Endothelial cell of umbilical vein (primary cell): ENCODE measurements around the gene TSPAN18. TPM values are rescaled to one million over a fixed set of nuclear protein-coding genes. Genes with fewer than 3 reads are reported as not detected.

Experiments used
- BruUV-seq: library from RNA; stranded (reverse); fragments of 400-500 nt; replicated peaks from 2 replicates; lab custom pipeline; 2021; lab: Mats Ljungman, UMichigan
- CTCF ChIA-PET: fragments of 300-600, 350-600 bp; sonication (Branson Sonifier 250); formaldehyde crosslinking; loops from one replicate; lab custom pipeline; 2021; ENCODE audit warnings: antibody characterized with exemption, inconsistent platforms; lab: Charles Lee
- POLR2A ChIA-PET: fragments of 300-600, 350-600 bp; sonication (Branson Sonifier 250); formaldehyde crosslinking; loops from one replicate; lab custom pipeline; 2021; ENCODE audit warnings: antibody characterized with exemption, inconsistent platforms; lab: Charles Lee
- DNase-seq: peaks from one replicate; pipeline ENCODE4 v3.0.0-alpha.2; 2011; ENCODE audit warnings: low read depth, low spot score
- FAIRE-seq: peaks from 2 replicates; lab custom pipeline; 2011; peaks lifted over from hg19 to GRCh38; lab: Jason Lieb, UNC
- H2AFZ ChIP-seq: 2 replicates; pipeline ENCODE4 v1.6.0; 2012; ENCODE audit warnings: low read depth, low read length, control low read depth, inconsistent platforms
- H3K27ac ChIP-seq: 2 replicates; pipeline ENCODE4 v1.5.1; 2011; ENCODE audit warnings: low read depth, mild to moderate bottlenecking, control low read depth, low read length, moderate library complexity; ENCODE audit not compliant: insufficient read depth
- H3K27me3 ChIP-seq, 2 experiments: 2 replicates each; pipeline versions ENCODE4 v1.6.0 to v1.6.1; 2011; ENCODE audit warnings: low read length in 2 of 2, mixed read lengths in 1 of 2; ENCODE audit not compliant: control insufficient read depth in 2 of 2, insufficient read depth in 2 of 2
- H3K36me3 ChIP-seq, 2 experiments: 2 replicates in 1 of 2; 3 replicates in 1 of 2; pipeline ENCODE4 v1.5.1; 2011; ENCODE audit warnings: low read length in 2 of 2, mild to moderate bottlenecking in 1 of 2, moderate library complexity in 1 of 2; ENCODE audit not compliant: control insufficient read depth in 2 of 2, insufficient read depth in 2 of 2; ENCODE audit errors: extremely low read depth in 1 of 2
- H3K4me1 ChIP-seq: 3 replicates; pipeline ENCODE4 v1.5.1; 2011; ENCODE audit warnings: mild to moderate bottlenecking, low read length; ENCODE audit not compliant: control insufficient read depth, insufficient read depth; ENCODE audit errors: extremely low read depth
- H3K4me2 ChIP-seq: 2 replicates; pipeline ENCODE4 v1.6.1; 2011; ENCODE audit warnings: low read length, control low read depth, mixed read lengths; ENCODE audit not compliant: insufficient read depth
- H3K4me3 ChIP-seq, 3 experiments: fragments of 200-600 bp in 1 of 3; sonication (generic), shearing (Covaris generic) in 1 of 3; replicated peaks in 1 of 3; 2 replicates each; pipeline ENCODE4 v1.5.1; 2011 to 2016; ENCODE audit warnings: control low read depth in 3 of 3, low read length in 3 of 3, mild to moderate bottlenecking in 2 of 3, inconsistent platforms in 1 of 3, low read depth in 1 of 3, moderate library complexity in 1 of 3; ENCODE audit not compliant: insufficient read depth in 1 of 3
- H3K79me2 ChIP-seq: 2 replicates; pipeline ENCODE4 v1.6.0; 2012; ENCODE audit warnings: low read length, inconsistent platforms; ENCODE audit not compliant: control insufficient read depth, insufficient read depth
- H3K9ac ChIP-seq: replicated peaks from 2 replicates; pipeline ENCODE3; 2011; ENCODE audit warnings: low read length, control low read depth; ENCODE audit not compliant: insufficient read depth; ENCODE audit errors: extremely low read depth
- H3K9me1 ChIP-seq: replicated peaks from 3 replicates; pipeline ENCODE4 v1.6.0; 2011; ENCODE audit warnings: mild to moderate bottlenecking, low read length; ENCODE audit not compliant: control insufficient read depth, insufficient read depth; ENCODE audit errors: extremely low read depth
- H3K9me3 ChIP-seq: replicated peaks from 2 replicates; pipeline ENCODE4 v1.5.1; 2012; ENCODE audit warnings: low read length, inconsistent platforms; ENCODE audit not compliant: control insufficient read depth, insufficient read depth
- H4K20me1 ChIP-seq: replicated peaks from 2 replicates; pipeline ENCODE3; 2011; ENCODE audit warnings: mild to moderate bottlenecking, low read length; ENCODE audit not compliant: control insufficient read depth, insufficient read depth; ENCODE audit errors: extremely low read depth
- EZH2 ChIP-seq: IDR thresholded peaks from 2 replicates; pipeline ENCODE4 v1.6.1; 2012; ENCODE audit warnings: borderline replicate concordance, low read depth, mild to moderate bottlenecking, moderate library complexity, low read length, inconsistent platforms; ENCODE audit not compliant: severe bottlenecking
- FOS ChIP-seq: IDR thresholded peaks from 2 replicates; pipeline ENCODE4 v1.6.1; 2011; ENCODE audit warnings: mild to moderate bottlenecking, low read length, moderate library complexity, borderline replicate concordance; ENCODE audit not compliant: insufficient read depth
- GATA2 ChIP-seq: IDR thresholded peaks from 2 replicates; pipeline ENCODE4 v1.7.0; 2011; ENCODE audit warnings: low read depth, mild to moderate bottlenecking, moderate library complexity, mixed read lengths, low read length; ENCODE audit not compliant: insufficient read length, insufficient read depth
- JUN ChIP-seq: IDR thresholded peaks from 2 replicates; pipeline ENCODE4 v1.6.1; 2011; ENCODE audit warnings: borderline replicate concordance, low read depth; ENCODE audit not compliant: insufficient read length, insufficient read depth
- MYC ChIP-seq: IDR thresholded peaks from one replicate; pipeline ENCODE4 v1.6.1; 2011; ENCODE audit warnings: mild to moderate bottlenecking, low read depth, low read length
- POLR2A ChIP-seq: IDR thresholded peaks from 2 replicates; pipeline ENCODE4 v1.6.1; 2012; ENCODE audit warnings: low read depth, mild to moderate bottlenecking, control low read depth, low read length
- POLR2AphosphoS5 ChIP-seq: IDR thresholded peaks from 2 replicates; pipeline ENCODE4 v1.6.1; 2012; ENCODE audit warnings: low read depth, mild to moderate bottlenecking, control low read depth, low read length, moderate library complexity; ENCODE audit not compliant: insufficient read depth
- dilution Hi-C: fragments of 300-500 bp; cut with MboI; formaldehyde crosslinking; loops from one replicate; pipeline ENCODE4 v1.15.0; 2019; ENCODE audit warnings: low sequenced_read_pairs; ENCODE audit not compliant: extremely low pct_ligation_motif_present
- intact Hi-C: fragments of 100-400 bp; cut with micrococcal nuclease; formaldehyde crosslinking; loops from one replicate; pipeline ENCODE4 v1.10.0; 2022
- polyA plus RNA-seq, 4 experiments: library from polyadenylated mRNA; depleted of rRNA in 3 of 4; stranded (reverse) in 3 of 4; unstranded in 1 of 4; fragments of >200 nt; gene quantifications; 2 replicates each; pipeline versions ENCODE4 v1.2.1 to v1.2.3, GENCODE V29; 2011 to 2012; ENCODE audit warnings: missing spikeins in 1 of 4
- total RNA-seq: library from RNA; stranded (reverse); gene quantifications from 2 replicates; pipeline ENCODE4 v1.2.3, GENCODE V29; 2021
- TF ChIP-seq, protein P1 (sequence below), 2 donors: IDR thresholded peaks; 1 replicate in 1 of 2; 2 replicates in 1 of 2; pipeline ENCODE4 v1.5.1; 2011; ENCODE audit warnings: low read length in 2 of 2, mild to moderate bottlenecking in 2 of 2, moderate library complexity in 2 of 2, control low read depth in 1 of 2, inconsistent platforms in 1 of 2, low read depth in 1 of 2; ENCODE audit not compliant: insufficient read depth in 1 of 2; ENCODE audit errors: extremely low read depth in 1 of 2
- TF ChIP-seq, protein P2 (sequence below): IDR thresholded peaks from 2 replicates; pipeline ENCODE4 v1.6.1; 2011; ENCODE audit not compliant: insufficient read depth, insufficient read length

TSPAN18 gene
- total and polyA plus RNA-seq, 2 donors (not counting 3 experiments of a cell fraction or from before 2014, with no cell fraction given) = 32.2 to 118 TPM

DNA sequence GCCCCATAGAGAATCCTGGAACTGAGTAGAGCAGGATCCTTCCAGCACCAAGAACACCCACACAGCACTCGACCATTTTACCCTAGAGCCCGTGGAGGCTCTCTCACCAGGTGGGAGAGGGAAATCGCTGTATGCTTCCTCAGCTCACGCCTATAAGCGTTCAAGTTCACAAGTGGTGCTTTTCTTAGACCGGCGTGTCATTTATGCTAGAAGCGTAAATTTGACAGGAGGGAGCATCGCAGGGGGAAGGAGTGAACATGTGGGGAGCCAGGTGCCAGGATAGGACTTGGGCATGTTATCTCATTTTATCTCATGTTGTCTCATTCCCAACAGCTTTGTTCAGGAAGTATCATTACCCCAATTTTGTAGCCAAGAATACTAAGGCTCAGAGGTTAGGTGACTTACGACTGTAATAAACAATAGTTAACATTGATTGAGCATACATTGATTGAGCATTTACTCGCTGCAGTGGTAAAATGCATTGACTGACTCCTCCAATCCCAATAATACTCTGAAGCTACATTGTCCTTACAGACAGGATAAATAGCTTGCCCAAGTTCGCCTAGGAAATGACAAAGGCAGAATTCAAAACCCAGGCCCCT, 243.0 kb downstream of the TSPAN18 start:
- Histone ChIP-seq H3K9me1 (no peaks in the 10 kb centered on the region), H3K27ac (no peak overlapping the region), H3K4me1 (no peaks in the 10 kb centered on the region), H3K9ac (no peak overlapping the region), H3K9me3 (no peaks in the 10 kb centered on the region), H3K4me2 (no peak overlapping the region), H3K79me2 (no peaks in the 10 kb centered on the region), H3K4me3 (no peak overlapping the region), H4K20me1 (no peaks in the 10 kb centered on the region), H3K27me3 (peaks cover 0 to 3% of the 10 kb centered on the region in 2 experiments), H2AFZ (no peak overlapping the region), H3K36me3 (no peaks in the 10 kb centered on the region)
- ChIA-PET POLR2A (no interaction called here), CTCF (interaction anchor here (1.0 to 2.0 kb wide), 3 partner anchors 15 to 43 kb away, joined by 3 to 6 read pairs (median 3); no protein-coding TSS in a partner anchor)
- intact Hi-C loops = no loop called here
- no TSS peak for BruUV-seq
- TF ChIP-seq EZH2 = no peak
- no peak for TF ChIP-seq GATA2
- no peak for TF ChIP-seq POLR2A
- no peak for TF ChIP-seq JUN
- TF ChIP-seq, protein P1, sequence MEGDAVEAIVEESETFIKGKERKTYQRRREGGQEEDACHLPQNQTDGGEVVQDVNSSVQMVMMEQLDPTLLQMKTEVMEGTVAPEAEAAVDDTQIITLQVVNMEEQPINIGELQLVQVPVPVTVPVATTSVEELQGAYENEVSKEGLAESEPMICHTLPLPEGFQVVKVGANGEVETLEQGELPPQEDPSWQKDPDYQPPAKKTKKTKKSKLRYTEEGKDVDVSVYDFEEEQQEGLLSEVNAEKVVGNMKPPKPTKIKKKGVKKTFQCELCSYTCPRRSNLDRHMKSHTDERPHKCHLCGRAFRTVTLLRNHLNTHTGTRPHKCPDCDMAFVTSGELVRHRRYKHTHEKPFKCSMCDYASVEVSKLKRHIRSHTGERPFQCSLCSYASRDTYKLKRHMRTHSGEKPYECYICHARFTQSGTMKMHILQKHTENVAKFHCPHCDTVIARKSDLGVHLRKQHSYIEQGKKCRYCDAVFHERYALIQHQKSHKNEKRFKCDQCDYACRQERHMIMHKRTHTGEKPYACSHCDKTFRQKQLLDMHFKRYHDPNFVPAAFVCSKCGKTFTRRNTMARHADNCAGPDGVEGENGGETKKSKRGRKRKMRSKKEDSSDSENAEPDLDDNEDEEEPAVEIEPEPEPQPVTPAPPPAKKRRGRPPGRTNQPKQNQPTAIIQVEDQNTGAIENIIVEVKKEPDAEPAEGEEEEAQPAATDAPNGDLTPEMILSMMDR (IDR thresholded peaks at IDR 0.05; ENCODE audit: extremely low read depth in 1 of 2, insufficient read depth in 1 of 2, low read depth in 1 of 2, low read length in 2 of 2) = no peak
- no peak for TF ChIP-seq POLR2AphosphoS5
- no peak for TF ChIP-seq MYC
- no peak for TF ChIP-seq FOS
- TF ChIP-seq, protein P2, sequence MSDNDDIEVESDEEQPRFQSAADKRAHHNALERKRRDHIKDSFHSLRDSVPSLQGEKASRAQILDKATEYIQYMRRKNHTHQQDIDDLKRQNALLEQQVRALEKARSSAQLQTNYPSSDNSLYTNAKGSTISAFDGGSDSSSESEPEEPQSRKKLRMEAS = no peak
- DNase-seq (no peak), FAIRE-seq (no peak)
- dilution Hi-C loops = no loop called here
